Measurements from ENCODE around the gene REPS1.

The REPS1 gene

GRCh38 chr6:138856654-138857053, 131.4 kb downstream of the REPS1 start:
- DNase-seq (ENCODE audit: low read depth): no peak

Measured in stimulated activated CD8-positive, alpha-beta memory T cell treated with anti-CD3 and anti-CD28 coated beads, Interleukin-7, amount 100 ng/mL, for 24 hours (primary cell).